ENCODE results near the gene TSHZ1.
"Not testable (repeated sequence)": the region's sequence is repeated elsewhere in the genome, so short reads cannot be mapped to it uniquely, and the experiment has no call there.

The TSHZ1 gene

GRCh38 chr18:75170916-75171315, 39.7 kb upstream of the TSHZ1 start:
- Histone ChIP-seq H3K4me3 (ENCODE audit: low read length) (no peak overlapping the region), H2AFZ (ENCODE audit: low read depth, low read length) (no peak overlapping the region), H3K4me1 (ENCODE audit: insufficient read depth, low read length) (no peaks in the 10 kb centered on the region), H3K9me3 (ENCODE audit: low read length) (no peaks in the 10 kb centered on the region), H3K36me3 (ENCODE audit: insufficient read depth, low read length) (no peaks in the 10 kb centered on the region), H3K27me3 (ENCODE audit: insufficient read depth, low read length) (no peaks in the 10 kb centered on the region)

GRCh38 chr18:75172299-75173124, 38.1 kb upstream of the TSHZ1 start:
- Histone ChIP-seq H3K9me3 (ENCODE audit: low read length) (no peaks in the 10 kb centered on the region), H3K27me3 (ENCODE audit: insufficient read depth, low read length) (no peaks in the 10 kb centered on the region), H3K36me3 (ENCODE audit: insufficient read depth, low read length) (no peaks in the 10 kb centered on the region), H3K4me1 (ENCODE audit: insufficient read depth, low read length) (no peaks in the 10 kb centered on the region), H2AFZ (ENCODE audit: low read depth, low read length) (no peak overlapping the region), H3K4me3 (ENCODE audit: low read length) (no peak overlapping the region)

GRCh38 chr18:75173125-75173432, 37.5 kb upstream of the TSHZ1 start:
- H3K9me3 ChIP-seq (ENCODE audit: low read length) = no peaks in the 10 kb centered on the region
- H3K36me3 ChIP-seq (ENCODE audit: insufficient read depth, low read length) = no peaks in the 10 kb centered on the region
- no peak overlapping the region for H2AFZ ChIP-seq (ENCODE audit: low read depth, low read length)
- H3K4me1 ChIP-seq (ENCODE audit: insufficient read depth, low read length) = no peaks in the 10 kb centered on the region
- H3K27me3 ChIP-seq (ENCODE audit: insufficient read depth, low read length) = no peaks in the 10 kb centered on the region
- no peak overlapping the region for H3K4me3 ChIP-seq (ENCODE audit: low read length)

GRCh38 chr18:75173738-75174137, 36.9 kb upstream of the TSHZ1 start:
- H3K4me1 ChIP-seq (ENCODE audit: insufficient read depth, low read length) = no peaks in the 10 kb centered on the region
- no peaks in the 10 kb centered on the region for H3K9me3 ChIP-seq (ENCODE audit: low read length)
- H2AFZ ChIP-seq (ENCODE audit: low read depth, low read length) = no peak overlapping the region
- no peaks in the 10 kb centered on the region for H3K27me3 ChIP-seq (ENCODE audit: insufficient read depth, low read length)
- H3K36me3 ChIP-seq (ENCODE audit: insufficient read depth, low read length) = no peaks in the 10 kb centered on the region
- H3K4me3 ChIP-seq (ENCODE audit: low read length) = no peak overlapping the region

GRCh38 chr18:75176849-75177248, 33.7 kb upstream of the TSHZ1 start:
- Histone ChIP-seq H3K27me3 (ENCODE audit: insufficient read depth, low read length) (no peaks in the 10 kb centered on the region), H3K36me3 (ENCODE audit: insufficient read depth, low read length) (no peaks in the 10 kb centered on the region), H2AFZ (ENCODE audit: low read depth, low read length) (no peak overlapping the region), H3K4me1 (ENCODE audit: insufficient read depth, low read length) (no peaks in the 10 kb centered on the region), H3K4me3 (ENCODE audit: low read length) (no peak overlapping the region), H3K9me3 (ENCODE audit: low read length) (no peaks in the 10 kb centered on the region)

- Histone ChIP-seq H3K36me3 (ENCODE audit: insufficient read depth, low read length) (no peaks in the 10 kb centered on the region), H3K9me3 (ENCODE audit: low read length) (no peaks in the 10 kb centered on the region), H2AFZ (ENCODE audit: low read depth, low read length) (no peak overlapping the region), H3K4me1 (ENCODE audit: insufficient read depth, low read length) (no peaks in the 10 kb centered on the region), H3K27me3 (ENCODE audit: insufficient read depth, low read length) (no peaks in the 10 kb centered on the region), H3K4me3 (ENCODE audit: low read length) (no peak overlapping the region)
These were observed 32.2 kb upstream of the TSHZ1 start for GRCh38 chr18:75178376-75178775.

- H3K4me1 ChIP-seq (ENCODE audit: insufficient read depth, low read length) = no peaks in the 10 kb centered on the region
- no peaks in the 10 kb centered on the region for H3K36me3 ChIP-seq (ENCODE audit: insufficient read depth, low read length)
- H3K27me3 ChIP-seq (ENCODE audit: insufficient read depth, low read length) = no peaks in the 10 kb centered on the region
- no peak overlapping the region for H3K4me3 ChIP-seq (ENCODE audit: low read length)
- no peaks in the 10 kb centered on the region for H3K9me3 ChIP-seq (ENCODE audit: low read length)
- no peak overlapping the region for H2AFZ ChIP-seq (ENCODE audit: low read depth, low read length)
These were observed 30.6 kb upstream of the TSHZ1 start for GRCh38 chr18:75179819-75180600.

GRCh38 chr18:75183524-75183923, 27.1 kb upstream of the TSHZ1 start:
- H3K4me3 ChIP-seq (ENCODE audit: low read length) = no peak overlapping the region
- H3K9me3 ChIP-seq (ENCODE audit: low read length) = no peaks in the 10 kb centered on the region
- no peaks in the 10 kb centered on the region for H3K27me3 ChIP-seq (ENCODE audit: insufficient read depth, low read length)
- no peak overlapping the region for H2AFZ ChIP-seq (ENCODE audit: low read depth, low read length)
- no peaks in the 10 kb centered on the region for H3K36me3 ChIP-seq (ENCODE audit: insufficient read depth, low read length)
- H3K4me1 ChIP-seq (ENCODE audit: insufficient read depth, low read length) = no peaks in the 10 kb centered on the region

- Histone ChIP-seq H3K4me3 (ENCODE audit: low read length) (no peak overlapping the region), H3K36me3 (ENCODE audit: insufficient read depth, low read length) (no peaks in the 10 kb centered on the region), H2AFZ (ENCODE audit: low read depth, low read length) (no peak overlapping the region), H3K27me3 (ENCODE audit: insufficient read depth, low read length) (no peaks in the 10 kb centered on the region), H3K4me1 (ENCODE audit: insufficient read depth, low read length) (no peaks in the 10 kb centered on the region), H3K9me3 (ENCODE audit: low read length) (no peaks in the 10 kb centered on the region)
These were observed 26.6 kb upstream of the TSHZ1 start for GRCh38 chr18:75183973-75184493.

GRCh38 chr18:75185460-75185859, 25.1 kb upstream of the TSHZ1 start:
- H3K9me3 ChIP-seq (ENCODE audit: low read length) = no peaks in the 10 kb centered on the region
- H3K4me1 ChIP-seq (ENCODE audit: insufficient read depth, low read length) = no peaks in the 10 kb centered on the region
- H3K27me3 ChIP-seq (ENCODE audit: insufficient read depth, low read length) = no peaks in the 10 kb centered on the region
- no peak overlapping the region for H2AFZ ChIP-seq (ENCODE audit: low read depth, low read length)
- no peak overlapping the region for H3K4me3 ChIP-seq (ENCODE audit: low read length)
- H3K36me3 ChIP-seq (ENCODE audit: insufficient read depth, low read length) = no peaks in the 10 kb centered on the region

- H3K36me3 ChIP-seq (ENCODE audit: insufficient read depth, low read length); H3K9me3 ChIP-seq (ENCODE audit: low read length); H3K27me3 ChIP-seq (ENCODE audit: insufficient read depth, low read length); H2AFZ ChIP-seq (ENCODE audit: low read depth, low read length); H3K4me3 ChIP-seq (ENCODE audit: low read length); H3K4me1 ChIP-seq (ENCODE audit: insufficient read depth, low read length): not testable (repeated sequence)
These were observed 22.9 kb upstream of the TSHZ1 start for GRCh38 chr18:75187702-75188101.

- no peak overlapping the region for H2AFZ ChIP-seq (ENCODE audit: low read depth, low read length)
- H3K9me3 ChIP-seq (ENCODE audit: low read length) = no peaks in the 10 kb centered on the region
- H3K27me3 ChIP-seq (ENCODE audit: insufficient read depth, low read length) = no peaks in the 10 kb centered on the region
- H3K4me1 ChIP-seq (ENCODE audit: insufficient read depth, low read length) = no peaks in the 10 kb centered on the region
- no peaks in the 10 kb centered on the region for H3K36me3 ChIP-seq (ENCODE audit: insufficient read depth, low read length)
- no peak overlapping the region for H3K4me3 ChIP-seq (ENCODE audit: low read length)
These were observed 20.9 kb upstream of the TSHZ1 start for GRCh38 chr18:75189696-75190095.

GRCh38 chr18:75192899-75193298, 17.7 kb upstream of the TSHZ1 start:
- Histone ChIP-seq H3K9me3 (ENCODE audit: low read length) (no peaks in the 10 kb centered on the region), H3K4me3 (ENCODE audit: low read length) (no peak overlapping the region), H3K36me3 (ENCODE audit: insufficient read depth, low read length) (no peaks in the 10 kb centered on the region), H2AFZ (ENCODE audit: low read depth, low read length) (no peak overlapping the region), H3K27me3 (ENCODE audit: insufficient read depth, low read length) (no peaks in the 10 kb centered on the region), H3K4me1 (ENCODE audit: insufficient read depth, low read length) (no peaks in the 10 kb centered on the region)
